Transverse colon (tissue), 4 donors: ENCODE results near the gene AASDH. TPM values are rescaled to one million over a fixed set of nuclear protein-coding genes. Genes with fewer than 3 reads are reported as not detected.
A peak's percentile ranks its signal among the peaks of the same experiment; 100 is the strongest.

Source experiments
- DNase-seq: peaks from one replicate; pipeline ENCODE4 v3.0.0-alpha.2; 2019
- H3K27ac ChIP-seq, 4 donors: fragments of 200-600 bp; sonication (generic); 2 replicates each; pipeline ENCODE4 v1.5.1; 2016 to 2018; ENCODE audit warnings: inconsistent platforms in 4 of 4
- H3K27me3 ChIP-seq: fragments of 200-600 bp; sonication (generic); 2 replicates; pipeline ENCODE4 v1.5.1; 2017; ENCODE audit warnings: inconsistent platforms
- H3K36me3 ChIP-seq, 4 donors: fragments of 200-600 bp; sonication (generic); 2 replicates each; pipeline ENCODE4 v1.5.1; 2017 to 2019; ENCODE audit warnings: inconsistent platforms in 4 of 4
- H3K4me1 ChIP-seq, 4 donors: fragments of 200-600 bp; sonication (generic); 2 replicates each; pipeline ENCODE4 v1.5.1; 2017 to 2020; ENCODE audit warnings: inconsistent platforms in 4 of 4
- H3K4me3 ChIP-seq, 4 donors: fragments of 200-600 bp; sonication (generic); 1 replicate in 1 of 4; 2 replicates in 3 of 4; pipeline versions ENCODE4 v1.5.1 to v1.6.1; 2017 to 2019; ENCODE audit warnings: inconsistent platforms in 4 of 4
- H3K9me3 ChIP-seq, 2 donors: fragments of 200-600 bp; sonication (generic); 2 replicates each; pipeline ENCODE4 v1.5.1; 2017 to 2019; ENCODE audit warnings: inconsistent platforms in 2 of 2
- EP300 ChIP-seq: sonication (generic); formaldehyde crosslinking; IDR thresholded peaks from one replicate; pipeline ENCODE4 v1.6.1; 2017; ENCODE audit warnings: antibody characterized with exemption, low read depth
- POLR2A ChIP-seq: fragments of 450-650 bp; IDR thresholded peaks from one replicate; pipeline ENCODE4 v1.6.1; 2016; ENCODE audit warnings: antibody characterized with exemption, mild to moderate bottlenecking, moderate library complexity
- POLR2AphosphoS5 ChIP-seq, 3 donors: sonication (generic); formaldehyde crosslinking; IDR thresholded peaks; one replicate each; pipeline ENCODE4 v1.6.1; 2016; ENCODE audit warnings: antibody characterized with exemption in 3 of 3
- WGBS, 2 donors: methylation state at CpG; one replicate each; pipeline ENCODE4 v1.1.5; 2018; ENCODE audit warnings: low coverage in 1 of 2; 5-methylcytosine and 5-hydroxymethylcytosine counted together
- in situ Hi-C, 4 donors: fragments of 200-750 bp; cut with MboI; loops; one replicate each; pipeline versions ENCODE4 v1.15.0 to v1.15.1; 2017; ENCODE audit warnings: low sequenced_read_pairs in 3 of 4, low pct_ligation_motif_present in 1 of 4, low pct_unique_long_range_greater_than_20kb in 1 of 4
- intact Hi-C: fragments of 100-400 bp; cut with DNase I; formaldehyde crosslinking; loops from one replicate; pipeline ENCODE4 v1.15.1; 2023; ENCODE audit warnings: low total_unique reads
- total RNA-seq, 4 donors: library from RNA; depleted of rRNA; stranded (reverse); fragments of >200 nt; gene quantifications; one replicate each; pipeline ENCODE4 v1.1.0, GENCODE V29; 2016
- TF ChIP-seq, protein P1 (sequence below), 5 experiments: fragments of 200-600 bp in 3 of 5; fragments of 450-650 bp in 2 of 5; sonication (generic) in 3 of 5; IDR thresholded peaks; 1 replicate in 2 of 5; 2 replicates in 3 of 5; pipeline ENCODE4 v1.5.1; 2016 to 2017; ENCODE audit warnings: antibody characterized with exemption in 5 of 5, inconsistent platforms in 3 of 5, mild to moderate bottlenecking in 2 of 5, moderate library complexity in 1 of 5

Gene AASDH
- total RNA-seq, 4 donors from 2014 or later, result 5.0 to 12.3 (median 7.6) TPM

- DNase-seq, result no peak
- in situ Hi-C loops (no loop called here), intact Hi-C loops (no loop called here)
- Histone ChIP-seq H3K27me3 (no peaks in the 10 kb centered on the region), H3K4me3 (no peak overlapping the region), H3K9me3 (no peaks in the 10 kb centered on the region), H3K4me1 (peaks cover 9 to 24% (median 18%) of the 10 kb centered on the region in 4 donors), H3K27ac (no peak overlapping the region), H3K36me3 (no peaks in the 10 kb centered on the region)
- WGBS, 2 donors, result 35% methylated on average over 1 of the region's 1 CpG; no CpG with 5 or more reads in 1 of the 2 donors
- TF ChIP-seq POLR2A, result no peak
- TF ChIP-seq, protein P1, sequence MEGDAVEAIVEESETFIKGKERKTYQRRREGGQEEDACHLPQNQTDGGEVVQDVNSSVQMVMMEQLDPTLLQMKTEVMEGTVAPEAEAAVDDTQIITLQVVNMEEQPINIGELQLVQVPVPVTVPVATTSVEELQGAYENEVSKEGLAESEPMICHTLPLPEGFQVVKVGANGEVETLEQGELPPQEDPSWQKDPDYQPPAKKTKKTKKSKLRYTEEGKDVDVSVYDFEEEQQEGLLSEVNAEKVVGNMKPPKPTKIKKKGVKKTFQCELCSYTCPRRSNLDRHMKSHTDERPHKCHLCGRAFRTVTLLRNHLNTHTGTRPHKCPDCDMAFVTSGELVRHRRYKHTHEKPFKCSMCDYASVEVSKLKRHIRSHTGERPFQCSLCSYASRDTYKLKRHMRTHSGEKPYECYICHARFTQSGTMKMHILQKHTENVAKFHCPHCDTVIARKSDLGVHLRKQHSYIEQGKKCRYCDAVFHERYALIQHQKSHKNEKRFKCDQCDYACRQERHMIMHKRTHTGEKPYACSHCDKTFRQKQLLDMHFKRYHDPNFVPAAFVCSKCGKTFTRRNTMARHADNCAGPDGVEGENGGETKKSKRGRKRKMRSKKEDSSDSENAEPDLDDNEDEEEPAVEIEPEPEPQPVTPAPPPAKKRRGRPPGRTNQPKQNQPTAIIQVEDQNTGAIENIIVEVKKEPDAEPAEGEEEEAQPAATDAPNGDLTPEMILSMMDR (IDR thresholded peaks at IDR 0.05), result no peak
- TF ChIP-seq POLR2AphosphoS5 (IDR thresholded peaks at IDR 0.05), result no peak
- no peak for TF ChIP-seq EP300
Observed at GRCh38 chr4:56389558-56389957, 2.3 kb upstream of the AASDH start.

- TF ChIP-seq POLR2AphosphoS5 (IDR thresholded peaks at IDR 0.05), result no peak
- TF ChIP-seq, protein P1 (IDR thresholded peaks at IDR 0.05), result no peak
- no peak for TF ChIP-seq EP300
- TF ChIP-seq POLR2A, result no peak
- H3K9me3 ChIP-seq, result no peaks in the 10 kb centered on the region
- peak overlapping the region; percentile 45 to 74 (median 64) for H3K4me3 ChIP-seq
- no peaks in the 10 kb centered on the region for H3K27me3 ChIP-seq
- 24 to 25% methylated on average over 6 of the region's 6 CpGs for WGBS, 2 donors
- intact Hi-C loops, result no loop called here
- peaks cover 9 to 24% (median 18%) of the 10 kb centered on the region in 4 donors for H3K4me1 ChIP-seq
- H3K36me3 ChIP-seq, result no peaks in the 10 kb centered on the region
- in situ Hi-C loops, result no loop called here
- no peak for DNase-seq
- peak overlapping the region; percentile 91 to 99 (median 96) for H3K27ac ChIP-seq
Observed at GRCh38 chr4:56388306-56388705, 1.0 kb upstream of the AASDH start.

GRCh38 chr4:56386091-56386490, 1.2 kb downstream of the AASDH start:
- DNase-seq, result no peak
- WGBS, 2 donors, result 94 to 100% methylated on average over 4 of the region's 4 CpGs
- Histone ChIP-seq H3K27ac (peak overlapping the region in 3 of 4 donors; percentile 91 to 99 (median 96)), H3K27me3 (no peaks in the 10 kb centered on the region), H3K4me1 (peaks cover 9 to 24% (median 18%) of the 10 kb centered on the region in 4 donors), H3K9me3 (no peaks in the 10 kb centered on the region), H3K36me3 (no peaks in the 10 kb centered on the region), H3K4me3 (peak overlapping the region in 3 of 4 donors; percentile 59 to 74 (median 68))
- TF ChIP-seq POLR2AphosphoS5 (IDR thresholded peaks at IDR 0.05), result no peak
- in situ Hi-C loops (no loop called here), intact Hi-C loops (no loop called here)

GRCh38 chr4:56375458-56375857, 11.8 kb downstream of the AASDH start:
- Histone ChIP-seq H3K4me3 (no peak overlapping the region), H3K4me1 (no peaks in the 10 kb centered on the region), H3K27ac (no peak overlapping the region), H3K27me3 (no peaks in the 10 kb centered on the region), H3K36me3 (peaks cover 0 to 3% (median 0%) of the 10 kb centered on the region in 4 donors), H3K9me3 (no peaks in the 10 kb centered on the region)
- in situ Hi-C loops, result no loop called here
- WGBS, 2 donors, result 86 to 93% methylated on average over 2 of the region's 2 CpGs
- no peak for DNase-seq
- intact Hi-C loops, result no loop called here
- TF ChIP-seq EP300 (no peak), POLR2AphosphoS5 (IDR thresholded peaks at IDR 0.05) (no peak), POLR2A (no peak)
- TF ChIP-seq, protein P1 (IDR thresholded peaks at IDR 0.05), result no peak

DNA sequence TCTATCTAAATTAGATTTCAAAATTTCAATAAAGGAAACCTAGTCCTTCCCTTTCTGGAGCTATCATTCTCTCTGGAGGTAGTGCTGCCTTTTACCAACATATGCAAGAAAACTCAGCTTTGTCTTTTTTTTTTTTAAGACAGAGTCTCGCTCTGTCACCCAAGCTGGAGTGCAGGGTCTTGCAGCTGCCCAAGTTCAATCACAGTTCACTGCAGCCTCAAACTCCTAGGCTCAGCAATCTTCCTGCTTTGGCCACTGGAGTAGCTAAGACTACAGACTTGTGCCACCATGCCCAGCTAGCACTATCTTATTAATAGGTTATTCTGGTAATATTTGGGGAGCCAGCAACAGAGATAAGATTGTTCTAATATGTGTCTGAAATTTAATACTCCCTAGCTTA, 12.3 kb downstream of the AASDH start:
- 86 to 97% methylated on average over 1 of the region's 1 CpG for WGBS, 2 donors
- intact Hi-C loops (no loop called here), in situ Hi-C loops (no loop called here)

More for the DNA sequence above, 12.3 kb downstream of the AASDH start:
- no peaks in the 10 kb centered on the region for H3K27me3 ChIP-seq
- H3K9me3 ChIP-seq, result no peaks in the 10 kb centered on the region
- no peak overlapping the region for H3K27ac ChIP-seq
- peaks cover 0 to 8% (median 2%) of the 10 kb centered on the region in 4 donors for H3K36me3 ChIP-seq
- no peak overlapping the region for H3K4me3 ChIP-seq
- TF ChIP-seq EP300, result no peak
- no peak for TF ChIP-seq POLR2A
- H3K4me1 ChIP-seq, result no peaks in the 10 kb centered on the region
- DNase-seq, result no peak
